UCSD-AML1 (cell line): ENCODE measurements around the gene FAM174C.

Experiments used
- DNase-seq: peaks from one replicate; lab custom pipeline; 2025; ENCODE audit not compliant: unreplicated experiment; lab: John Stamatoyannopoulos, UW

FAM174C gene

DNA sequence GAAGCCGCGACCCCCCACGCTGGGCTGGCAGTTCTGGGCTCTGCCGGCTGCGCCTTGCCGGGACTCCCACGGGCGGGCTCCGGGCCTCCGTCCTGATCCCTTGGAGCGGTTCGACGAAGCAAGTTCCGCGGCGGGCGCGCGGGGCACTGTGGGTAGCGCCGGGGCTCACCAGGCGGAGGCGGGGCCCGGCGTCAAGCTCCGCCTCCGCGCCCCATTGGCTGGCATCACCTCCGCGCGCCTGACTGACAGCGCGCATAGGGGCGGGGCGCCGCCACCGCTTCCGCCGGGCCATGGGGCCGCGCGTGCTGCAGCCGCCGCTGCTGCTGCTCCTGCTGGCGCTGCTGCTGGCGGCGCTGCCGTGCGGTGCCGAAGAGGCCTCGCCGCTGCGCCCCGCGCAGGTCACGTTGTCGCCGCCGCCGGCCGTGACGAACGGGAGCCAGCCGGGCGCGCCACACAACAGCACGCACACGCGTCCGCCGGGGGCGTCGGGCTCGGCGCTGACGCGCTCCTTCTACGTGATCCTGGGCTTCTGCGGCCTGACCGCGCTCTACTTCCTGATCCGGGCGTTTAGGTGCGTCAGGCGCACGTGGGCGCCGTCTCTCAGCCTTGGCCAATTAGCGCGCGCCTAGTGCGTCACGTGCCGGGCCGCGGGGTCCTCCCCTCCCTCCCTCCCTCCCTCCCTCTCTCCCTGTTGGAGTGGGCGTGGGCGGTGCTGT, at the start of gene FAM174C:
FAM174C (plus strand) TSS at position 271 of the 716 bp plus-strand sequence; CDS start at position 291, 20 bp downstream.
- DNase-seq = peak; percentile 96

DNA sequence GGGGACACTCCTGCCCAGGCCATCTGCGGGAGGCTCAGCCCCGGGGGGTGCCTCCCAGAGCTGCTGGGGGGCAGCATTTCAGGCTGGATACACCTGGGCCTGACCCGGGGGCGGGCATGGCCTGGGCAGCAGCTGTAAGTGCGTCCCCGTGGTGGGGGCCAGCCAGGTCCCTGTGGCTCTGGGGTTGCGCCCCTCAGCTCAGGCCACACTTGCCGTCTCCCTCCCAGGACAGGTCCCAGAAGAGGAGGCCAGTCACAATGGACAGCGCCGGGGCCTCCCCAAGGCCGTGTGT, 49.2 kb upstream of the FAM174C start:
- DNase-seq = no peak

- no peak for DNase-seq
Observed at GRCh38 chr19:1226522-1227303, 48.6 kb upstream of the FAM174C start.

DNA sequence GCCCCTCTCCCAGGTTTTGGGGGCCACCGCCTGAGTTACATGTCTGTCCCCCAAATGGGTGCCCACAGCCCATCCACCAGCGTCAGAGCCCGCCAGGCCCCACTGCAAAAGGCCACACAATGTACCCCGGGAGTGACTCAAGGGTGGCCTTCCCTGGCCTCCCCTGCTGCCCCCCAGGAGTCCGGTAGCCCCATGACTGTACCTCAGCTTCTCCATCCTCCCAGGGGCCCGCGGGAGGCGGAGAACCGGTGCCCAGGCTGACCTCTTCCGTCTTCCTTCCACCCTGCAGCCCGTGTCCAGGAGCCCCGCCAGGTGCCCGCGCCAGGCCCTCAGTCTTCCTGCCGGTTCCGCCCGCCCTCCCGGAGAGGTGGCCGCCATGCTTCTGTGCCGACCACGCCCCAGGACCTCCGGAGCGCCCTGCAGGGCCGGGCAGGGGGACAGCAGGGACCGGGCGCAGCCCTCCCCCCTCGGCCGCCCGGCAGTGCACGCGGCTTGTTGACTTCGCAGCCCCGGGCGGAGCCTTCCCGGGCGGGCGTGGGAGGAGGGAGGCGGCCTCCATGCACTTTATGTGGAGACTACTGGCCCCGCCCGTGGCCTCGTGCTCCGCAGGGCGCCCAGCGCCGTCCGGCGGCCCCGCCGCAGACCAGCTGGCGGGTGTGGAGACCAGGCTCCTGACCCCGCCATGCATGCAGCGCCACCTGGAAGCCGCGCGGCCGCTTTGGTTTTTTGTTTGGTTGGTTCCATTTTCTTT, 47.9 kb upstream of the FAM174C start:
- DNase-seq = no peak

DNA sequence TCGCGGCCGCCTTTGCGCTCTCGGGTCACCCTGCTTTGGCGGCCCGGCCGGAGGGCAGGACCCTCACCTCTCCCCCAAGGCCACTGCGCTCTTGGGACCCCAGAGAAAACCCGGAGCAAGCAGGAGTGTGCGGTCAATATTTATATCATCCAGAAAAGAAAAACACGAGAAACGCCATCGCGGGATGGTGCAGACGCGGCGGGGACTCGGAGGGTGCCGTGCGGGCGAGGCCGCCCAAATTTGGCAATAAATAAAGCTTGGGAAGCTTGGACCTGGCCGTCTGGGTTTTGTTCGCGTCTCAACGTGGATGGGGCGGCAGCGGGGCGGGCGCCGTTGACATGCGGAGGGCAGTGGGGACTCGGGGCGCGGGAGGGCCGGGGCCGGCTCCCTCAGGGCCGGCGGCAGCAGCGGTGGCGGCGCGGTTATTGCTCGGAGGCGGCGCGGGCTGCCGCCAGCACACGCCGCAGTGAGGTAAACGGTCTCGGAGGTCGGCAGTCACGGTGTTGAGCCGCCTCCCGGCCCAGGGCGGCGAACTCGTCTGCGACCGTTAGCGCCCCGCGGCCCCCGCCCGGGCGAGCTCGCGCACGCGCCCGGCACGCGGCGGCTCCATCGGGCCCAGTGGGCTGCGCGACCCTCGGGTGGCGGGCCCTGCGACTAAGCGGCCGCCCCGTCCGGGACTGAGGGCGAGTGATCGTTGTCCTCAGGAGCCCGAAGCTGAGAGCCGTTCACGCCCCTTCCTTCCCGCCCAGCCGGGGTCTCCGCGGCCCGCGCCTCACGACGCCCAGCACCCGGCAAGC, 47.0 kb upstream of the FAM174C start:
- DNase-seq = no peak

GRCh38 chr19:1229056-1229923, 46.0 kb upstream of the FAM174C start:
- DNase-seq = no peak

- DNase-seq = no peak
Observed at GRCh38 chr19:1229924-1230782, 45.2 kb upstream of the FAM174C start.

- DNase-seq = no peak
Observed at GRCh38 chr19:1230783-1231489, 44.4 kb upstream of the FAM174C start.

GRCh38 chr19:1231729-1232637, 43.3 kb upstream of the FAM174C start:
- DNase-seq = peak; percentile 20

GRCh38 chr19:1232652-1233072, 42.7 kb upstream of the FAM174C start:
- DNase-seq = no peak

DNA sequence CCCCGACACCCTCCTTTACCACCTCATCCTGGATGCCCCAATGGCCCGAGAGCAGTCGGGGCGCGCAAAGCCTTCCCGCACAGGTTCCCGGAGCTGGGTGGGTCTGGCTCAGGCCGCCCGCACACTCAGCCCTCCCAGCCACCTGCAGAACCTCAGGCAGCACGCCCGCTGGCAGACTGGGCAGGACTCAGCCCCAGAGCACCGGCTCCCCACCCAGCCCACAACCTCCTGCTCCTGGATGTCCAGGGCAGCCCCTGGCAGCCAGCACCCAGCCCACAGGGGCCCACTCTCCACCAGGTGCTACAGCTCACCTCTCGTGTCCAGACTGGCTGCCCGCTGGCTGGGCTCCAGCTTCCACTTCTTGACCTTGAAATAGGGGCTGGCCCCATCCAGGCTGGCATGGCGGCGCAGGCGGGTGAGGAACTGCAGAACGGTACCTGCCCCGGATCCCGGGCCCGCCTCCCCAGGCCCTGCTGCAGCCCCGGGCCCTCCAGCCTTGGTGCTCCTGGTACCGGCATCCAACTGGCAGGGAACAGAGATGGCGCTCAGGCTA, 42.1 kb upstream of the FAM174C start:
- no peak for DNase-seq

DNA sequence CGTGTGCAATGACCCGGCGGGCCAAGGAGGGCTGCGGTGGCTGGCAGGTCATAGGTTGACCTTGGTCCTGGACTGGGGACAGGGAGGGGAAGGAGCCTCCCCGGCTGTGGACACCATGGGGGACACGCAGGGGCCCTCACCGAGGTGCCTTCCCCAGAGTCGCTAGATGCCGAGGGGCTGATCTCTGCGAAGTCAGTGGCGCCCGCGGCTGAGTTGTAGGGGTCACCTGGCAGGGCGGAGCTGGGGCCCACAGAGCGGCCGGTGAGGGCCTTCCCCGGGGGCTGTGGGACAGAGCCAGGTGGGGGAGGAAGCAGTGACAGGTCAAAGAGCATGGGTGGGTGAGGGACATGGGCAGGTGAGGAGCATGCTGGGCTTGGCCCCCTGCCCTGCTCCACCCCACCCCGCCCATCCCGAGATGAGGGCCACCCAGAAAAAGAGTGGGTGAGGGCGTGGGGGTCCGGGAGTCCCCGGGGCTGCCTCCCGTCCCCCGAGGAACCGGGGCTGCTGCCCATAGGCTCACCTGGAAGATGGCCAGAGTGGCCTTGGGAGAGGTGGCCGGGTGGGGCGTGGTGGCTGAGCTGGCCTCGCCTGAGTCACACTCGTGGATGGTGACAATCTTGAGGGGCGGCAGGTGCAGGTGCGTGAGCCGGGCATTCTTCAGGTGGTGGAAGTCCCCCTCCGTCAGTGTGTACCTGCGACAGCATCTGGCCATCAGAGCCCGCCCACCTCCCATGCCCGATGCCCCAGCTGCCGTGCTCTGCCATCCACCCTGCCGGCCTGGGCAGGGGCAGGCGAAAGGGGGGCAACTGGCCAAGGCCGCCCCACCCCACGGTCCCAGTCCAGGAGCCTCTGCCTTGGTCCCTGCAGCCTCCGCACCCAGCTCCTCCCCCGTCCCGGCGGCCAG, 41.0 kb upstream of the FAM174C start:
- no peak for DNase-seq

DNA sequence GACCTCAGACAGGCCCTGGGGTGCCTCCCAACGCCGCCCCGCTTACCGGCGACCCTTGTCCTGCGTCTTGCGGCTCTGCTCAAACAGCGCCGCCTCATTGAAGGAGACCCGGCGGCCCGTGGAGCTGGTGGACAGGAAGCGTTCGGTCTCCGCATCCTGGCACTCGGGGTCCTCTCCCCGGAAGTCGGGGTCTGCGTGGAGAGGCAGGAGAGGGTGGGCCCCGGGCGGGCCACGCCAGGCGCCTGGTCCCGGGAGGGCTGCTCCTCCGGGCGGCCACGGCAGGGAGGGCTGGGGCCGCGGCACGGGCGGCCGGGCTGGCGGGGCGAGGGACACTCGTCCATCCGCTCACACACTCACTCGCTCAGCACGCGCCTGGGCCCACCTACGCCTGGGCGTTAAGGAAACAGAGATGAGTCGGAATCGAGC, 40.4 kb upstream of the FAM174C start:
- no peak for DNase-seq

DNA sequence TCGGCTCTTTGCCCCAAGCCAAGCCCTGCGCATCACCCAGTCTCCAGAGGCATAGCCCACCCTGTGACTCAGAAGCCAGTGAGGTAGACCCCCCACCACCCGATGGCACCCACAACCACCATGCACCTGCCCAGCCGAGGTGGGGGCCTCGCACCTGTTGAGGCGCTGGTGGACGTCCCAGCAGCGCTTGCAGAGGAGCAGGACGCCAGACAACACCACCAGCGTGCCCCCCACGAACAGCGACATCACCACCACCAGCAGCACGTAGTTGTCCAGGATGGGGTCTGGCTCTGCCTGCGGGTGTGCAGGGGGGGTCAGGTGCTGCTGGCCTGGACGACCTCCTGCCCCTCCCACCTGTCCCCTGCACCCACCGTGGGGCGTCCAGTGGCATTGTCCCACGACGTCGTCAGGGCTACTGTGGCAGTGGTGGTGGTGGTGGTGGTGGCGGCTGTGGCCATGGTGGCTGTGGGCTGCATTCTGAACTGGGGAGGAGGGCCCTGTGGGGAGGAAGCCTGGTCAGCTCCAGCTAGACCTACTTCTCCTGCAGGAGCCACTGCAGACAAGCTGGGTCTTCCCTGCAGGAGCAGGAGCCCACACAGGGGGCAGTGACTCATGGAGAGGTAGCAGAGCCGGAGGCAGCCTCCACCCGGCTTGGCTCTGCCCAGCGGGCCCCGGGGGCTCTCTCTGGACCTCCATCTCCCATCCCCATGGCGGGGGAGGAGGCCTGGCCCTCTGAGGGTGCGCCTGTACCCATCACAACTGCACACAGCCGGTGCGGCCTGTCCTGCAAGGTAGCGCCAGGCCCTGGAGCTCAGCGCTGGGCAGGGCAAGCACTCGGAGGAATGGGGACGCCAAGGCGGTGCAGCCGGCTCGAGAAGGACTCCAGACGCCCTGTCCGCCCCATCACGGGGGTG, 39.4 kb upstream of the FAM174C start:
- DNase-seq = no peak

- DNase-seq = no peak
Observed at GRCh38 chr19:1236576-1236975, 38.8 kb upstream of the FAM174C start.
